Measurements from ENCODE around the gene NT5E. TPM values are rescaled to one million over a fixed set of nuclear protein-coding genes. Genes with fewer than 3 reads are reported as not detected.

The NT5E gene
- total RNA-seq (2022) (112 and 121 TPM in 2 replicates), Bru-seq, nascent RNA (percentile 84 among the genes with signal in this experiment), BruChase-seq, experiment 1, labeled RNA remaining after a 6-hour chase (percentile 87 among the genes with signal in this experiment), BruChase-seq, experiment 2, labeled RNA remaining after a 2-hour chase (percentile 74 among the genes with signal in this experiment)
- long read RNA-seq, transcript NT5E-202 (3 exons, 974 nt): minor isoform, 9 of 173 reads
- long read RNA-seq, transcript NT5E-203 (8 exons, 3,918 nt): minor isoform, 7 of 173 reads
- long read RNA-seq, transcript NT5E-201 (9 exons, 3,548 nt): major isoform, 124 of 173 reads
- long read RNA-seq, partial matches to known transcripts: 9 of 173 reads
- long read RNA-seq, other reads (novel, unspliced or antisense): 24 of 173 reads

- Mint-ChIP-seq H3K4me3 (ENCODE audit: unreplicated experiment) (peak within 1 kb of the TSS; percentile 88), H3K9me3 (ENCODE audit: unreplicated experiment) (no peaks in the 10 kb centered on the region), H3K4me1 (ENCODE audit: insufficient read depth, unreplicated experiment) (peaks cover 47% of the 10 kb centered on the region), H3K27me3 (ENCODE audit: insufficient read depth, unreplicated experiment) (no peaks in the 10 kb centered on the region), H3K36me3 (ENCODE audit: insufficient read depth, unreplicated experiment) (peaks cover 7% of the 10 kb centered on the region), H3K27ac (ENCODE audit: low read depth, unreplicated experiment) (peak within 1 kb of the TSS; percentile 92)
- DNase-seq (ENCODE audit: unreplicated experiment): peak; percentile 69
- TF ChIP-seq, protein P1, sequence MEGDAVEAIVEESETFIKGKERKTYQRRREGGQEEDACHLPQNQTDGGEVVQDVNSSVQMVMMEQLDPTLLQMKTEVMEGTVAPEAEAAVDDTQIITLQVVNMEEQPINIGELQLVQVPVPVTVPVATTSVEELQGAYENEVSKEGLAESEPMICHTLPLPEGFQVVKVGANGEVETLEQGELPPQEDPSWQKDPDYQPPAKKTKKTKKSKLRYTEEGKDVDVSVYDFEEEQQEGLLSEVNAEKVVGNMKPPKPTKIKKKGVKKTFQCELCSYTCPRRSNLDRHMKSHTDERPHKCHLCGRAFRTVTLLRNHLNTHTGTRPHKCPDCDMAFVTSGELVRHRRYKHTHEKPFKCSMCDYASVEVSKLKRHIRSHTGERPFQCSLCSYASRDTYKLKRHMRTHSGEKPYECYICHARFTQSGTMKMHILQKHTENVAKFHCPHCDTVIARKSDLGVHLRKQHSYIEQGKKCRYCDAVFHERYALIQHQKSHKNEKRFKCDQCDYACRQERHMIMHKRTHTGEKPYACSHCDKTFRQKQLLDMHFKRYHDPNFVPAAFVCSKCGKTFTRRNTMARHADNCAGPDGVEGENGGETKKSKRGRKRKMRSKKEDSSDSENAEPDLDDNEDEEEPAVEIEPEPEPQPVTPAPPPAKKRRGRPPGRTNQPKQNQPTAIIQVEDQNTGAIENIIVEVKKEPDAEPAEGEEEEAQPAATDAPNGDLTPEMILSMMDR (IDR thresholded peaks at IDR 0.05; ENCODE audit: unreplicated experiment): no peak
- intact Hi-C loops (cut with micrococcal nuclease): loop anchor here (1.0 to 2.0 kb wide), 4 partner anchors 33 to 95 kb away; no protein-coding TSS in a partner anchor
- ChIA-PET POLR2A (interaction anchor here (0.6 to 6.0 kb wide), 19 partner anchors 9 to 1703 kb away, joined by 3 to 107 read pairs (median 3); partner anchors contain the start of gene SYNCRIP), CTCF (interaction anchor here (0.6 to 4.8 kb wide), 18 partner anchors 8 to 100 kb away, joined by 3 to 58 read pairs (median 4); no protein-coding TSS in a partner anchor)
- BruUV-seq (replicated peaks): no TSS peak
Observed at GRCh38 chr6:85449818-85450759, at the start of gene NT5E. NT5E (plus strand) TSS chr6:85450083; CDS start chr6:85450140, 57 bp downstream.

DNA sequence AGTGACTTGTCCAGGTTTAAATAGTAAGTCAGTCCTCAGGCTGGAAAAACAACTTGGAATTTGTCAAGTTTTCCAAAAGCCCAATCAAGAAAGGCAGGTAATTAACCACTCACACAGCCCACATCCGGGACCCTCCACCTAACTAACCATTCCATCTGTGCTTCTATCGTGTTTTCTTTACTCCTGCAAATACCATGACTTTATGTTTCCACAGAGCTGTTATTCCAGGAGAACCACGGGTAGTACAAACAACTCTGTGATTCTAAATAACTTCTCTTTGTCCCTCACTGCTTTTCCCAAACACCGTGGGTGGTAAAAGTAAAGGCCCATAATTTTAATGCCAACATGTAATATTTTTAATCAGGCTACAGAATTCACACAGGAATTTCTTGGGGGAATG, 49.6 kb upstream of the NT5E start:
- H3K4me3 Mint-ChIP-seq (ENCODE audit: unreplicated experiment): no peak overlapping the region
- H3K4me1 Mint-ChIP-seq (ENCODE audit: insufficient read depth, unreplicated experiment): peaks cover 28% of the 10 kb centered on the region
- ChIA-PET POLR2A (interaction anchor here (0.7 to 1.1 kb wide), 2 partner anchors 39 to 146 kb away, joined by 3 to 4 read pairs; no protein-coding TSS in a partner anchor), CTCF (interaction anchor here (3.3 kb wide), 1 partner anchor 83 kb away, joined by 18 read pairs; no protein-coding TSS in a partner anchor)
- peak overlapping the region; percentile 23 for H3K27ac Mint-ChIP-seq (ENCODE audit: low read depth, unreplicated experiment)
- intact Hi-C loops (cut with micrococcal nuclease): loop anchor here (5.0 kb wide), 1 partner anchor 192 kb away; the partner anchor contains the start of gene SNX14
- TF ChIP-seq, protein P1 (IDR thresholded peaks at IDR 0.05; ENCODE audit: unreplicated experiment): no peak
- DNase-seq (ENCODE audit: unreplicated experiment): no peak
- H3K9me3 Mint-ChIP-seq (ENCODE audit: unreplicated experiment): no peaks in the 10 kb centered on the region
- H3K36me3 Mint-ChIP-seq (ENCODE audit: insufficient read depth, unreplicated experiment): no peaks in the 10 kb centered on the region
- no peaks in the 10 kb centered on the region for H3K27me3 Mint-ChIP-seq (ENCODE audit: insufficient read depth, unreplicated experiment)
- no TSS peak for BruUV-seq (replicated peaks)

GRCh38 chr6:85401186-85402021, 48.5 kb upstream of the NT5E start:
- POLR2A ChIA-PET: interaction anchor here (1.1 to 5.6 kb wide), 3 partner anchors 40 to 145 kb away, joined by 4 to 79 read pairs (median 42); partner anchors contain the start of gene NT5E
- no peak overlapping the region for H3K4me3 Mint-ChIP-seq (ENCODE audit: unreplicated experiment)
- no peaks in the 10 kb centered on the region for H3K36me3 Mint-ChIP-seq (ENCODE audit: insufficient read depth, unreplicated experiment)
- no peaks in the 10 kb centered on the region for H3K9me3 Mint-ChIP-seq (ENCODE audit: unreplicated experiment)
- intact Hi-C loops (cut with micrococcal nuclease): loop anchor here (5.0 kb wide), 1 partner anchor 191 kb away; the partner anchor contains the start of gene SNX14
- no TSS peak for BruUV-seq (replicated peaks)
- no peak for DNase-seq (ENCODE audit: unreplicated experiment)
- peaks cover 39% of the 10 kb centered on the region for H3K4me1 Mint-ChIP-seq (ENCODE audit: insufficient read depth, unreplicated experiment)
- TF ChIP-seq, protein P1 (IDR thresholded peaks at IDR 0.05; ENCODE audit: unreplicated experiment): no peak
- H3K27me3 Mint-ChIP-seq (ENCODE audit: insufficient read depth, unreplicated experiment): no peaks in the 10 kb centered on the region
- H3K27ac Mint-ChIP-seq (ENCODE audit: low read depth, unreplicated experiment): peak overlapping the region; percentile 93
- CTCF ChIA-PET: interaction anchor here (3.3 kb wide), 1 partner anchor 82 kb away, joined by 18 read pairs; no protein-coding TSS in a partner anchor
